Measurements from ENCODE around the gene PRR14L. TPM values are rescaled to one million over a fixed set of nuclear protein-coding genes. Genes with fewer than 3 reads are reported as not detected.
A peak's percentile ranks its signal among the peaks of the same experiment; 100 is the strongest.

Gene PRR14L
- total RNA-seq, 1 donor from 2014 or later, result 69.8 TPM

- no peak for FAIRE-seq
- no peaks in the 10 kb centered on the region for H3K9me3 Mint-ChIP-seq (ENCODE audit: unreplicated experiment)
- Histone ChIP-seq H3K79me2 (ENCODE audit: insufficient read depth, low read length) (peaks cover 86% of the 10 kb centered on the region), H3K4me3 (ENCODE audit: insufficient read depth, low read depth, low read length) (no peak overlapping the region), H3K27ac (ENCODE audit: low read depth, low read length) (no peak overlapping the region), H2AFZ (ENCODE audit: low read depth, low read length) (no peak overlapping the region), H3K36me3 (ENCODE audit: insufficient read depth, low read length) (peaks cover 8% of the 10 kb centered on the region), H3K9me3 (ENCODE audit: insufficient read depth, low read depth, low read length) (no peaks in the 10 kb centered on the region), H3K27me3 (ENCODE audit: insufficient read depth, low read length) (no peaks in the 10 kb centered on the region), H3K4me2 (ENCODE audit: low read length) (no peak overlapping the region), H3K9ac (ENCODE audit: low read length) (no peak overlapping the region), H4K20me1 (ENCODE audit: insufficient read depth, low read length) (peaks cover 52% of the 10 kb centered on the region), H3K4me1 (ENCODE audit: insufficient read depth, low read length) (peaks cover 3% of the 10 kb centered on the region)
- DNase-seq (ENCODE audit: low read depth), result no peak
- TF ChIP-seq EZH2 (IDR thresholded peaks at IDR 0.05; ENCODE audit: insufficient read depth, low read length) (no peak), CTCF (IDR thresholded peaks at IDR 0.05; ENCODE audit: insufficient read depth, low read depth, low read length) (no peak)
- no peak overlapping the region for H3K4me3 Mint-ChIP-seq (ENCODE audit: unreplicated experiment)
- no peaks in the 10 kb centered on the region for H3K27me3 Mint-ChIP-seq (ENCODE audit: low read depth, unreplicated experiment)
- no peak overlapping the region for H3K27ac Mint-ChIP-seq (ENCODE audit: unreplicated experiment)
- H3K36me3 Mint-ChIP-seq (ENCODE audit: low read depth, unreplicated experiment), result peaks cover 12% of the 10 kb centered on the region
- peaks cover 7% of the 10 kb centered on the region for H3K4me1 Mint-ChIP-seq (ENCODE audit: low read depth, unreplicated experiment)
Measured at GRCh38 chr22:31739795-31740201, 10.1 kb downstream of the PRR14L start.

DNA sequence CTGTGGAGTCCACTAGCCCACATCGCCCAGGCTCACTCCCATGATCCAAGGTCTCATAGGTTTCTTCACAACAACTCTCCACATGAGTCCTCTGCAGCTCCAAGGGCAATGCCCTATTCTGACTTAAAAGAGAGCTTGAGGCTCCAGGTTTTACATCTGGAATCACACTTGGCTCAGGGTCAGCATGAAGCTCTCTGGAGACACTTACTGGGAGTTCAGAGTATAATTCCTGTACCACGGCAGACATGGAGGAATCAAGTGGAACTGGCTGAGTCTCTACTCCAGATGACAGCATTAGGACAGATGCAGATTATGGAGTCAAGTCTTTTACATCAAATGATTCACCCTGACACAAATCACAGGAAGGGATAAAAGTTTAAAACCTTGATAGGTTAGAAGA, 11.4 kb downstream of the PRR14L start:
- Histone ChIP-seq H3K79me2 (ENCODE audit: insufficient read depth, low read length) (peaks cover 86% of the 10 kb centered on the region), H3K4me1 (ENCODE audit: insufficient read depth, low read length) (peaks cover 12% of the 10 kb centered on the region), H2AFZ (ENCODE audit: low read depth, low read length) (no peak overlapping the region), H3K9ac (ENCODE audit: low read length) (no peak overlapping the region), H4K20me1 (ENCODE audit: insufficient read depth, low read length) (peaks cover 62% of the 10 kb centered on the region), H3K36me3 (ENCODE audit: insufficient read depth, low read length) (peaks cover 10% of the 10 kb centered on the region), H3K4me3 (ENCODE audit: insufficient read depth, low read depth, low read length) (no peak overlapping the region), H3K4me2 (ENCODE audit: low read length) (no peak overlapping the region), H3K27me3 (ENCODE audit: insufficient read depth, low read length) (no peaks in the 10 kb centered on the region), H3K9me3 (ENCODE audit: insufficient read depth, low read depth, low read length) (no peaks in the 10 kb centered on the region), H3K27ac (ENCODE audit: low read depth, low read length) (no peak overlapping the region)
- no peak for DNase-seq (ENCODE audit: low read depth)
- H3K36me3 Mint-ChIP-seq (ENCODE audit: low read depth, unreplicated experiment), result peaks cover 14% of the 10 kb centered on the region
- peaks cover 18% of the 10 kb centered on the region for H3K4me1 Mint-ChIP-seq (ENCODE audit: low read depth, unreplicated experiment)
- H3K9me3 Mint-ChIP-seq (ENCODE audit: unreplicated experiment), result no peaks in the 10 kb centered on the region
- no peak overlapping the region for H3K4me3 Mint-ChIP-seq (ENCODE audit: unreplicated experiment)
- TF ChIP-seq EZH2 (IDR thresholded peaks at IDR 0.05; ENCODE audit: insufficient read depth, low read length), result no peak
- no peak for TF ChIP-seq CTCF (IDR thresholded peaks at IDR 0.05; ENCODE audit: insufficient read depth, low read depth, low read length)
- no peak overlapping the region for H3K27ac Mint-ChIP-seq (ENCODE audit: unreplicated experiment)
- no peak for FAIRE-seq
- H3K27me3 Mint-ChIP-seq (ENCODE audit: low read depth, unreplicated experiment), result no peaks in the 10 kb centered on the region

GRCh38 chr22:31737932-31738331, 12.0 kb downstream of the PRR14L start:
- Mint-ChIP-seq H3K36me3 (ENCODE audit: low read depth, unreplicated experiment) (peaks cover 15% of the 10 kb centered on the region), H3K4me1 (ENCODE audit: low read depth, unreplicated experiment) (peaks cover 20% of the 10 kb centered on the region), H3K9me3 (ENCODE audit: unreplicated experiment) (no peaks in the 10 kb centered on the region), H3K27me3 (ENCODE audit: low read depth, unreplicated experiment) (no peaks in the 10 kb centered on the region), H3K27ac (ENCODE audit: unreplicated experiment) (no peak overlapping the region), H3K4me3 (ENCODE audit: unreplicated experiment) (no peak overlapping the region)
- no peak overlapping the region for H2AFZ ChIP-seq (ENCODE audit: low read depth, low read length)
- no peak overlapping the region for H3K27ac ChIP-seq (ENCODE audit: low read depth, low read length)
- peaks cover 63% of the 10 kb centered on the region for H4K20me1 ChIP-seq (ENCODE audit: insufficient read depth, low read length)
- H3K9me3 ChIP-seq (ENCODE audit: insufficient read depth, low read depth, low read length), result no peaks in the 10 kb centered on the region
- peaks cover 12% of the 10 kb centered on the region for H3K4me1 ChIP-seq (ENCODE audit: insufficient read depth, low read length)
- H3K36me3 ChIP-seq (ENCODE audit: insufficient read depth, low read length), result peaks cover 10% of the 10 kb centered on the region
- peak; percentile 29 for FAIRE-seq
- H3K79me2 ChIP-seq (ENCODE audit: insufficient read depth, low read length), result peaks cover 85% of the 10 kb centered on the region
- TF ChIP-seq CTCF (IDR thresholded peaks at IDR 0.05; ENCODE audit: insufficient read depth, low read depth, low read length), result no peak
- no peak for TF ChIP-seq EZH2 (IDR thresholded peaks at IDR 0.05; ENCODE audit: insufficient read depth, low read length)
- no peak overlapping the region for H3K9ac ChIP-seq (ENCODE audit: low read length)
- no peak overlapping the region for H3K4me2 ChIP-seq (ENCODE audit: low read length)
- H3K4me3 ChIP-seq (ENCODE audit: insufficient read depth, low read depth, low read length), result no peak overlapping the region
- no peak for DNase-seq (ENCODE audit: low read depth)
- H3K27me3 ChIP-seq (ENCODE audit: insufficient read depth, low read length), result no peaks in the 10 kb centered on the region
